HCT116 (cell line): ENCODE measurements around the gene BBS12. TPM values are rescaled to one million over a fixed set of nuclear protein-coding genes. Genes with fewer than 3 reads are reported as not detected.

Experiments used
- ATAC-seq: fragments of 200-7000 bp; cut with Tn5 transposase; 2 replicates; pipeline ENCODE4 v1.9.1; 2020; ENCODE audit warnings: mild to moderate bottlenecking, moderate library complexity
- BruUV-seq: library from RNA; stranded (reverse); fragments of 400-500 nt; replicated peaks from 2 replicates; lab custom pipeline; 2021; lab: Mats Ljungman, UMichigan
- CTCF ChIA-PET: fragments of 300-600 bp; sonication (Branson Sonifier 250); formaldehyde crosslinking; loops from one replicate; lab custom pipeline; 2021; ENCODE audit warnings: antibody characterized with exemption; lab: Charles Lee
- POLR2A ChIA-PET: fragments of 300-600, 350-600 bp; sonication (Branson Sonifier 250); formaldehyde crosslinking; loops from one replicate; lab custom pipeline; 2021; ENCODE audit warnings: antibody characterized with exemption; lab: Charles Lee
- RAD21 ChIA-PET, 2 experiments: fragments of 300-600 bp; sonication (Branson Sonifier 250); formaldehyde crosslinking; loops; one replicate each; lab custom pipeline; 2023; ENCODE audit warnings: low total read pairs in 2 of 2; ENCODE audit not compliant: uncharacterized antibody in 2 of 2, unreplicated experiment in 2 of 2, low non-redundant PET in 1 of 2; lab: Charles Lee
- DNase-seq: peaks from one replicate; pipeline ENCODE4 v3.0.0-alpha.2; 2010; ENCODE audit warnings: low read depth, low spot score
- H2AFZ ChIP-seq: fragments of 200-600 bp; shearing (Covaris generic), sonication (generic); 2 replicates; pipeline ENCODE4 v1.6.1; 2017; ENCODE audit warnings: low read depth, mixed run types, mixed read lengths, antibody characterized with exemption, low read length; ENCODE audit not compliant: poor library complexity, severe bottlenecking
- H3K27ac ChIP-seq: 2 replicates; pipeline ENCODE4 v1.5.1; 2012; ENCODE audit warnings: low read depth, low read length
- H3K27me3 ChIP-seq: fragments of 200-600 bp; sonication (generic); 2 replicates; pipeline ENCODE4 v1.6.1; 2016; ENCODE audit warnings: mixed run types, low read length, mixed read lengths; ENCODE audit not compliant: insufficient read depth
- H3K36me3 ChIP-seq, 2 experiments: fragments of 200-500 bp in 1 of 2; fragments of 200-600 bp in 1 of 2; sonication (Bioruptor generic) in 1 of 2; sonication (generic) in 1 of 2; 2 replicates each; pipeline versions ENCODE4 v1.5.1 to v1.6.1; 2014 to 2016; ENCODE audit warnings: low read length in 2 of 2, inconsistent platforms in 1 of 2, mixed read lengths in 1 of 2, mixed run types in 1 of 2; ENCODE audit not compliant: insufficient read depth in 2 of 2, control insufficient read depth in 1 of 2
- H3K4me1 ChIP-seq, 2 experiments: fragments of 200-600 bp in 1 of 2; sonication (generic) in 1 of 2; 2 replicates each; pipeline versions ENCODE4 v1.5.1 to v1.6.1; 2012 to 2017; ENCODE audit warnings: low read length in 2 of 2, inconsistent platforms in 1 of 2, mild to moderate bottlenecking in 1 of 2, mixed read lengths in 1 of 2, mixed run types in 1 of 2, moderate library complexity in 1 of 2; ENCODE audit not compliant: insufficient read depth in 2 of 2, control insufficient read depth in 1 of 2
- H3K4me2 ChIP-seq: fragments of 200-600 bp; sonication (generic); 2 replicates; pipeline ENCODE4 v1.6.1; 2017; ENCODE audit warnings: mixed run types, low read length, mixed read lengths
- H3K4me3 ChIP-seq, 2 experiments: fragments of 200-600 bp in 1 of 2; sonication (generic) in 1 of 2; replicated peaks in 1 of 2; 2 replicates each; pipeline ENCODE4 v1.5.1; 2011 to 2016; ENCODE audit warnings: low read length in 2 of 2, control low read depth in 1 of 2, low read depth in 1 of 2, mild to moderate bottlenecking in 1 of 2, mixed read lengths in 1 of 2, mixed run types in 1 of 2
- H3K79me2 ChIP-seq: fragments of 200-600 bp; sonication (generic); 2 replicates; pipeline ENCODE4 v1.6.1; 2017; ENCODE audit warnings: mild to moderate bottlenecking, mixed run types, low read length, moderate library complexity, mixed read lengths; ENCODE audit not compliant: insufficient read depth
- H3K9ac ChIP-seq: fragments of 200-600 bp; sonication (generic); 2 replicates; pipeline ENCODE4 v1.6.1; 2016; ENCODE audit warnings: low read length, mixed read lengths
- H3K9me2 ChIP-seq: fragments of 200-600 bp; sonication (generic), shearing (Covaris generic); 2 replicates; pipeline ENCODE4 v1.6.1; 2017; ENCODE audit warnings: mixed run types, mild to moderate bottlenecking, moderate library complexity; ENCODE audit not compliant: insufficient read depth
- H3K9me3 ChIP-seq, 2 experiments: fragments of 200-500 bp in 1 of 2; fragments of 200-600 bp in 1 of 2; sonication (Bioruptor generic) in 1 of 2; sonication (generic) in 1 of 2; 2 replicates each; pipeline ENCODE4 v1.6.1; 2014 to 2017; ENCODE audit warnings: low read length in 2 of 2, mixed read lengths in 2 of 2, inconsistent platforms in 1 of 2, low read depth in 1 of 2, mild to moderate bottlenecking in 1 of 2, mixed run types in 1 of 2, moderate library complexity in 1 of 2; ENCODE audit not compliant: control insufficient read depth in 1 of 2, insufficient read depth in 1 of 2
- H4K20me1 ChIP-seq: fragments of 200-600 bp; sonication (generic), shearing (Covaris generic); 2 replicates; pipeline ENCODE4 v1.6.1; 2017; ENCODE audit warnings: mixed run types, mild to moderate bottlenecking, moderate library complexity; ENCODE audit not compliant: insufficient read depth
- ATF3 ChIP-seq: IDR thresholded peaks from 2 replicates; pipeline ENCODE4 v1.6.1; 2012
- EGR1 ChIP-seq: IDR thresholded peaks from 2 replicates; pipeline ENCODE4 v1.6.1; 2012; ENCODE audit warnings: low read depth
- ELF1 ChIP-seq: IDR thresholded peaks from 2 replicates; pipeline ENCODE4 v1.6.1; 2012; ENCODE audit warnings: low read depth, borderline replicate concordance
- EZH2 ChIP-seq: fragments of 200-600 bp; sonication (generic); IDR thresholded peaks from 2 replicates; pipeline ENCODE4 v1.6.1; 2017; ENCODE audit warnings: antibody characterized with exemption, mixed run types
- EZH2phosphoT487 ChIP-seq: fragments of 200-600 bp; IDR thresholded peaks from 2 replicates; pipeline ENCODE4 v1.6.1; 2018; ENCODE audit warnings: antibody characterized with exemption, borderline replicate concordance
- FOSL1 ChIP-seq: IDR thresholded peaks from 2 replicates; pipeline ENCODE4 v1.6.1; 2012; ENCODE audit warnings: low read depth
- JUND ChIP-seq: IDR thresholded peaks from 2 replicates; pipeline ENCODE4 v1.6.1; 2012
- REST ChIP-seq: IDR thresholded peaks from 2 replicates; pipeline ENCODE4 v1.6.1; 2012; ENCODE audit warnings: low read depth
- SIN3A ChIP-seq: IDR thresholded peaks from 2 replicates; pipeline ENCODE4 v1.6.1; 2012; ENCODE audit warnings: low read depth
- SRF ChIP-seq: IDR thresholded peaks from 2 replicates; pipeline ENCODE4 v1.6.1; 2012; ENCODE audit warnings: low read depth
- TCF7L2 ChIP-seq: IDR thresholded peaks from 2 replicates; pipeline ENCODE4 v1.7.0; 2011; ENCODE audit warnings: borderline replicate concordance, inconsistent platforms; ENCODE audit not compliant: insufficient read depth, insufficient read length; ENCODE audit errors: extremely low read depth
- YY1 ChIP-seq: IDR thresholded peaks from 2 replicates; pipeline ENCODE4 v1.6.1; 2011; ENCODE audit warnings: low read length, low read depth, moderate library complexity, mild to moderate bottlenecking; ENCODE audit not compliant: insufficient replicate concordance; ENCODE audit errors: extremely low read depth
- ZFX ChIP-seq: fragments of 450-650 bp; IDR thresholded peaks from 2 replicates; pipeline ENCODE4 v1.6.1; 2017
- ZNF274 ChIP-seq: fragments of 200-500 bp; sonication (Bioruptor generic); IDR thresholded peaks from 2 replicates; pipeline ENCODE4 v1.6.1; 2014; ENCODE audit warnings: mild to moderate bottlenecking, low read depth, low read length, inconsistent platforms
- intact Hi-C: fragments of 100-400 bp; cut with micrococcal nuclease; formaldehyde crosslinking; loops from 2 replicates; pipeline ENCODE4 v1.10.0; 2022
- total RNA-seq: library from RNA; stranded (reverse); gene quantifications from one replicate; pipeline ENCODE4 v1.2.1, GENCODE V29; 2021; ENCODE audit not compliant: unreplicated experiment
- TF ChIP-seq, protein P1 (sequence below): IDR thresholded peaks from 2 replicates; pipeline ENCODE4 v1.6.1; 2011; ENCODE audit warnings: mild to moderate bottlenecking, low read length, moderate library complexity; ENCODE audit not compliant: insufficient replicate concordance; ENCODE audit errors: extremely low read depth

BBS12 gene
- total RNA-seq, 1 experiment from 2014 or later, result 2.1 TPM

GRCh38 chr4:122689972-122690371 lies 42.5 kb upstream of the BBS12 start:
- POLR2A ChIA-PET, result no interaction called here
- H3K79me2 ChIP-seq, result no peaks in the 10 kb centered on the region
- BruUV-seq, result no TSS peak
- intact Hi-C loops, result no loop called here
- TF ChIP-seq YY1, result no peak
- TF ChIP-seq, protein P1, sequence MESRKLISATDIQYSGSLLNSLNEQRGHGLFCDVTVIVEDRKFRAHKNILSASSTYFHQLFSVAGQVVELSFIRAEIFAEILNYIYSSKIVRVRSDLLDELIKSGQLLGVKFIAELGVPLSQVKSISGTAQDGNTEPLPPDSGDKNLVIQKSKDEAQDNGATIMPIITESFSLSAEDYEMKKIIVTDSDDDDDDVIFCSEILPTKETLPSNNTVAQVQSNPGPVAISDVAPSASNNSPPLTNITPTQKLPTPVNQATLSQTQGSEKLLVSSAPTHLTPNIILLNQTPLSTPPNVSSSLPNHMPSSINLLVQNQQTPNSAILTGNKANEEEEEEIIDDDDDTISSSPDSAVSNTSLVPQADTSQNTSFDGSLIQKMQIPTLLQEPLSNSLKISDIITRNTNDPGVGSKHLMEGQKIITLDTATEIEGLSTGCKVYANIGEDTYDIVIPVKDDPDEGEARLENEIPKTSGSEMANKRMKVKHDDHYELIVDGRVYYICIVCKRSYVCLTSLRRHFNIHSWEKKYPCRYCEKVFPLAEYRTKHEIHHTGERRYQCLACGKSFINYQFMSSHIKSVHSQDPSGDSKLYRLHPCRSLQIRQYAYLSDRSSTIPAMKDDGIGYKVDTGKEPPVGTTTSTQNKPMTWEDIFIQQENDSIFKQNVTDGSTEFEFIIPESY, result no peak
- TF ChIP-seq EGR1, result no peak
- TF ChIP-seq, all 23 proteins: peak for 0
- no peak overlapping the region for H3K9ac ChIP-seq
- ChIA-PET RAD21 (no interaction called here), CTCF (no interaction called here)
- H3K4me1 ChIP-seq, result no peaks in the 10 kb centered on the region
- no peaks in the 10 kb centered on the region for H3K27me3 ChIP-seq
- H3K4me3 ChIP-seq, result no peak overlapping the region
- H3K9me3 ChIP-seq, result no peaks in the 10 kb centered on the region
- ATAC-seq (no peak), DNase-seq (no peak)
- H2AFZ ChIP-seq, result no peak overlapping the region
- H3K9me2 ChIP-seq, result no peaks in the 10 kb centered on the region
- no peaks in the 10 kb centered on the region for H4K20me1 ChIP-seq
- no peaks in the 10 kb centered on the region for H3K36me3 ChIP-seq
- no peak overlapping the region for H3K4me2 ChIP-seq
- no peak overlapping the region for H3K27ac ChIP-seq

DNA sequence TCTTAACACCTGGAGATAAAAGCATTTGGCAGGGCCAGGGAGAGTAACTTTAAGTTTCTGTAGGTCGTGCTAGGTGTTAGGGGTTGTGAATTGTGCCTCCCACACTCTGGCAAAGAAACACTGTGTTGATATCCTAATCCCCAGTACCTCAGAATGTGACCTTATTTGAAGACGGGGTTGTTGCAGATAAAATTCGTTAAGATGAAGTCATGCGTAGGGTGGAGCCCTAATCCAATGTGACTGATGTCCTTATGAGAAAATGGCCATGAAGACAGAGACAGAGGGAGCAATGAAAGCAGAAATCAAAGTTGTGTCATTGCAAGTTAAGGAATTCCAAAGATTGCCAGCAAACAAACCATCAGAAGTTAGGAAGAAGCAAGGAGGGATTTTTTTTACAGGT lies 40.5 kb upstream of the BBS12 start:
- BruUV-seq, result no TSS peak

More for the DNA sequence above, 40.5 kb upstream of the BBS12 start:
- H2AFZ ChIP-seq, result no peak overlapping the region
- H3K27ac ChIP-seq, result no peak overlapping the region
- ChIA-PET POLR2A (no interaction called here), CTCF (no interaction called here), RAD21 (no interaction called here)
- H3K36me3 ChIP-seq, result no peaks in the 10 kb centered on the region
- H3K4me1 ChIP-seq, result no peaks in the 10 kb centered on the region
- no peaks in the 10 kb centered on the region for H3K79me2 ChIP-seq
- no peak overlapping the region for H3K4me3 ChIP-seq
- no peak overlapping the region for H3K9ac ChIP-seq
- H3K9me2 ChIP-seq, result no peaks in the 10 kb centered on the region
- intact Hi-C loops, result no loop called here
- TF ChIP-seq JUND (no peak), ATF3 (no peak), ELF1 (no peak), YY1 (no peak), EZH2 (no peak), ZFX (no peak), SIN3A (no peak), FOSL1 (no peak), TCF7L2 (no peak), ZNF274 (no peak), EZH2phosphoT487 (no peak), SRF (no peak), REST (no peak)
- no peak for DNase-seq
- H4K20me1 ChIP-seq, result no peaks in the 10 kb centered on the region
- H3K9me3 ChIP-seq, result no peaks in the 10 kb centered on the region
- H3K4me2 ChIP-seq, result no peak overlapping the region
- no peak for ATAC-seq
- H3K27me3 ChIP-seq, result no peaks in the 10 kb centered on the region
